ENCODE data around the gene PHF3. TPM values are rescaled to one million over a fixed set of nuclear protein-coding genes. Genes with fewer than 3 reads are reported as not detected.
"Not testable (repeated sequence)": the region's sequence is repeated elsewhere in the genome, so short reads cannot be mapped to it uniquely, and the experiment has no call there.

PHF3 gene
- total RNA-seq, 2 experiments from 2014 or later = 66.2 to 69.5 TPM

DNA sequence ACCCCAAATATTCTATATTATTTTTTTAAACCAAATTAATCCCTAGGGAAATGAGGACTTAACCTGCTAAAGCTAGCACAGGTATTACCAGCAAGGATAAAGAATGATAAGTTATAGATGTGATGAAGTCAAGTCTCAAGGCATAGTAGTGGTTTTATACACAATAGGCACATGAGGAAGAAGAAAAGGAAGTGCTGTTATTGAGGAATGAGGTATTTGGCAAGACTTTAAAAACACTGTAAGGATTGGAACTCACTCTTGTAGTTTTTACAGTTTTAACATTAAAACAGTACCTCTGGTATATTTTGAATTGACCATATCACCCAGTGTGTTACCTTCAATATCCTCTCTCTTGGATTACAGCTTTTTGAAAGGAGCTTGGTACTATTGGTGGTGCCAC, 54.6 kb downstream of the PHF3 start:
- Mint-ChIP-seq H3K4me1 (peaks cover 5% of the 10 kb centered on the region), H3K27ac (no peak overlapping the region), H3K36me3 (peaks cover 21% of the 10 kb centered on the region), H3K4me3 (no peak overlapping the region), H3K9me3 (no peaks in the 10 kb centered on the region), H3K27me3 (no peaks in the 10 kb centered on the region)
- ATAC-seq (ENCODE audit: low read depth) (no peak), DNase-seq (no peak)
- POLR2A ChIA-PET = no interaction called here

- no peak overlapping the region for H3K4me3 Mint-ChIP-seq
- POLR2A ChIA-PET = no interaction called here
- no peaks in the 10 kb centered on the region for H3K9me3 Mint-ChIP-seq
- DNase-seq (no peak), ATAC-seq (ENCODE audit: low read depth) (no peak)
- H3K36me3 Mint-ChIP-seq = peaks cover 42% of the 10 kb centered on the region
- H3K27me3 Mint-ChIP-seq = no peaks in the 10 kb centered on the region
- peaks cover 16% of the 10 kb centered on the region for H3K4me1 Mint-ChIP-seq
- no peak overlapping the region for H3K27ac Mint-ChIP-seq
These were observed 70.1 kb downstream of the PHF3 start for GRCh38 chr6:63705707-63706106.

DNA sequence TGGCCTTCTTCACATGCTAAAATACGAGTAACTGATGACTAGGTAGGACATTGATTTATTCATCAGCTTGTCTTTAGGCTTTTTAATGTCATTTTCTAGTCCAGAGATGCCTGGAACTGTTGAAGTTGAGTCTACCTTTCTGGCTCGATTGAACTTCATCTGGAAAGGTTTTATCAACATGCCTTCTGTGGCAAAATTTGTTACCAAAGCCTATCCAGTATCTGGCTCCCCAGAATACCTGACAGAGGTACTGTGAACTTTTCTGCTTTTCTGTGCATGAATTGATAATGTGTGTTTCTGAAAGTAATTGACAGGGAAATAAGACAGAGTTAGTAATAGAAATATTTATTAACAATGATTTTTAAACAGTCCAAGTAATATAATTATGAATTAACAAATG, 71.0 kb downstream of the PHF3 start:
- POLR2A ChIA-PET = no interaction called here
- Mint-ChIP-seq H3K27me3 (no peaks in the 10 kb centered on the region), H3K9me3 (no peaks in the 10 kb centered on the region), H3K36me3 (peaks cover 44% of the 10 kb centered on the region), H3K4me1 (peaks cover 16% of the 10 kb centered on the region), H3K4me3 (no peak overlapping the region), H3K27ac (no peak overlapping the region)
- DNase-seq (no peak), ATAC-seq (ENCODE audit: low read depth) (no peak)

GRCh38 chr6:63708631-63709030, 73.0 kb downstream of the PHF3 start:
- no peak overlapping the region for H3K27ac Mint-ChIP-seq
- no peak for ATAC-seq (ENCODE audit: low read depth)
- POLR2A ChIA-PET = no interaction called here

GRCh38 chr6:63709148-63709547, 73.5 kb downstream of the PHF3 start:
- POLR2A ChIA-PET = no interaction called here
- Mint-ChIP-seq H3K27ac (no peak overlapping the region), H3K4me3 (no peak overlapping the region), H3K9me3 (no peaks in the 10 kb centered on the region), H3K4me1 (peaks cover 18% of the 10 kb centered on the region), H3K36me3 (peaks cover 54% of the 10 kb centered on the region), H3K27me3 (no peaks in the 10 kb centered on the region)
- DNase-seq (no peak), ATAC-seq (ENCODE audit: low read depth) (no peak)

More at GRCh38 chr6:63708631-63709030, 73.0 kb downstream of the PHF3 start:
- H3K27me3 Mint-ChIP-seq = no peaks in the 10 kb centered on the region
- no peak overlapping the region for H3K4me3 Mint-ChIP-seq
- H3K4me1 Mint-ChIP-seq = peaks cover 19% of the 10 kb centered on the region
- H3K36me3 Mint-ChIP-seq = peaks cover 55% of the 10 kb centered on the region
- DNase-seq = no peak
- H3K9me3 Mint-ChIP-seq = no peaks in the 10 kb centered on the region

DNA sequence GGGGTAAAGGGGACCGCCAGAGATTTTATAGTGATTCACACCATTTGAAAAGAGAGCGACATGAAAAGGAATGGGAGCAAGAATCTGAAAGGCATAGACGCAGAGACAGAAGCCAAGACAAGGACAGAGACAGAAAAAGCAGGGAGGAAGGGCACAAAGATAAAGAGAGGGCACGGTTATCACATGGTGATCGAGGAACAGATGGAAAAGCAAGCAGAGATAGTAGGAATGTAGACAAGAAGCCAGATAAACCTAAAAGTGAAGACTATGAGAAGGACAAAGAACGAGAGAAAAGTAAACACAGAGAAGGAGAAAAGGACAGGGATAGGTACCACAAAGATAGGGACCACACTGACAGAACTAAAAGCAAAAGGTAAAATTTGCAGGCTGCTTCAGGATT, 77.7 kb downstream of the PHF3 start:
- Mint-ChIP-seq H3K36me3 (peaks cover 38% of the 10 kb centered on the region), H3K4me3 (no peak overlapping the region), H3K9me3 (no peaks in the 10 kb centered on the region), H3K27ac (no peak overlapping the region), H3K27me3 (no peaks in the 10 kb centered on the region), H3K4me1 (peaks cover 3% of the 10 kb centered on the region)
- POLR2A ChIA-PET = no interaction called here
- DNase-seq (no peak), ATAC-seq (ENCODE audit: low read depth) (no peak)

DNA sequence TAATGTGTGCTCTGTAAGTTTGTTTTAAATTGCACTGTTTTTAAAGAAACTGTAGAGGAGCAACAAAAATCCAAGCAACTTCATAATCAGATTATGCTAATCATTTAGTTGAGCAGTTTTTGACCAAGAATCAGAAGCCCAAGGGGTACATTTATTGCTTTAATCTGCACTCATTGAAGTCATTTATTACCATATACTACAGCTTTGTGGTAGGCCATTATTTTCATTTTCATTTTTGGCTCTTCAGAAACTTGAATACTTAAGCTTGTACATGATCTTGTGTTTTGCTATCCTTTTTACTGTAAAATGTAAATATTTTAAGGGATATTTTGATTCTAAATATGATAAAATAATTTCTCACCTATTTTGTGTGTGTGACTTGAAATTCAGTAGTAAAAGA, 78.5 kb downstream of the PHF3 start:
- H3K4me3 Mint-ChIP-seq = no peak overlapping the region
- POLR2A ChIA-PET = no interaction called here
- H3K9me3 Mint-ChIP-seq = no peaks in the 10 kb centered on the region
- H3K36me3 Mint-ChIP-seq = peaks cover 38% of the 10 kb centered on the region
- H3K27ac Mint-ChIP-seq = no peak overlapping the region
- H3K4me1 Mint-ChIP-seq = peaks cover 3% of the 10 kb centered on the region
- ATAC-seq (ENCODE audit: low read depth) = no peak
- no peaks in the 10 kb centered on the region for H3K27me3 Mint-ChIP-seq
- DNase-seq = no peak

DNA sequence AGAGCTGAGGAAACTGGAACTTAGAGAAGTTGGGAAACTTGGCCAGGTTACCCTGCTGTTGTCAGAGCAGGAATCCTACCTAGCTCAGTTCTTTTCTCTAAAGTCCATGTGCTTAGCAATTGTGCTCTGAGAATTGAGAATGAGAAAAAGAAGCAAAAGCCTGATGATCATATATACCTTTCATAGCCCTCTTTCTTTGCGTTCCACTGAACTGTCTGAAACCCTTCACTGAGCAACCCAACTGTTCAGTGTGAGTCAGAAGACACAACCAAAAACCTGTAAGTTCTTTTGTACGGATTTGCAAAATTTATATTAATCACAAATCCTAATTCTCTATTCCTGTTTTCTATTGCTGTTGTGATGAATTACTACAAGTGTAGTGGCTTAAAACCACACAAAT, 80.6 kb downstream of the PHF3 start:
- Mint-ChIP-seq H3K27me3 (no peaks in the 10 kb centered on the region), H3K27ac (no peak overlapping the region), H3K4me3 (no peak overlapping the region), H3K4me1 (peaks cover 3% of the 10 kb centered on the region), H3K36me3 (peaks cover 28% of the 10 kb centered on the region), H3K9me3 (no peaks in the 10 kb centered on the region)
- POLR2A ChIA-PET = no interaction called here
- DNase-seq (no peak), ATAC-seq (ENCODE audit: low read depth) (no peak)

DNA sequence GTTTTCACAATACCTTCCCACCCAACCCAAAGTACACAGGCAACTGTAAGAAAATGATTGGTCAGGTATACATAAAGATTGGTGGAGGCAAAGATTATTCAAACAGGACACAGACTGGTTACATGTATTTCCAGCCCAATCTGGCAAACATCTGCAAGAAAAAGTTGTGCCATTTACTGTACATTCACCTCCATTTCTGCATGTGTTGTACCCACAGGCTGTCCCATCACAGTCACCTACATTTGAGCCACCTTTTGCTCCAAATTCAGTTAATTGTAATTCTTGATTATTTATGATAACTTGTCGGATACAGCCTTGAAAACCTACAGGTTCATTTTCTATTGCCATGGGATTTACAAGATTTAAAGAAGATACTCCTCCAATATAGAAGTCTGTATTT, 85.6 kb downstream of the PHF3 start:
- peaks cover 2% of the 10 kb centered on the region for H3K4me1 Mint-ChIP-seq
- DNase-seq (no peak), ATAC-seq (ENCODE audit: low read depth) (no peak)
- H3K27ac Mint-ChIP-seq = no peak overlapping the region
- H3K27me3 Mint-ChIP-seq = no peaks in the 10 kb centered on the region
- H3K36me3 Mint-ChIP-seq = peaks cover 5% of the 10 kb centered on the region
- H3K9me3 Mint-ChIP-seq = no peaks in the 10 kb centered on the region
- H3K4me3 Mint-ChIP-seq = no peak overlapping the region
- POLR2A ChIA-PET = no interaction called here

GRCh38 chr6:63724721-63725120, 89.1 kb downstream of the PHF3 start:
- no peak overlapping the region for H3K27ac Mint-ChIP-seq
- no peak for DNase-seq
- H3K36me3 Mint-ChIP-seq = peaks cover 4% of the 10 kb centered on the region
- H3K4me1 Mint-ChIP-seq = peaks cover 2% of the 10 kb centered on the region
- POLR2A ChIA-PET = no interaction called here
- H3K27me3 Mint-ChIP-seq = no peaks in the 10 kb centered on the region
- no peak overlapping the region for H3K4me3 Mint-ChIP-seq
- no peaks in the 10 kb centered on the region for H3K9me3 Mint-ChIP-seq
- no peak for ATAC-seq (ENCODE audit: low read depth)

DNA sequence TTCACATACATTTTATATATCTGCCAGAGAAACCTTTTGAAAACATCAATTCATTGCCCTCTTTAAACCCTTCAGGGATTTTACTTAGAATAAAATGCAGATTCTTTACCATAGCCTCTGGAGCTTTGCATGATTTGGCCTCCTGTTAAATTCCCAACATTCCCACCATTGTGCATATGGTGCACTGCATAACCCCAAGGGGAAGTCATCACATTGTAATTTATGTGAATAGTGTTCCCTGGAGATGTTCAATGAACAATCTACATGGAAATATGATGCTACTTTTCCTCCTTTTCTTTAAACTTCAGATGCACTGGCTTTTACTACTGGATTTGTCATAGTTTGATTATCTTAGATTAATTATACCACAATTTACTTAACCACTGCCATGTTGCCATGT, 94.7 kb downstream of the PHF3 start:
- POLR2A ChIA-PET = no interaction called here
- Mint-ChIP-seq H3K4me1 (no peaks in the 10 kb centered on the region), H3K27ac (no peak overlapping the region), H3K9me3 (peaks cover under 1% of the 10 kb centered on the region), H3K36me3 (peaks cover 6% of the 10 kb centered on the region), H3K27me3 (no peaks in the 10 kb centered on the region), H3K4me3 (no peak overlapping the region)
- ATAC-seq (ENCODE audit: low read depth) (no peak), DNase-seq (no peak)

GRCh38 chr6:63731930-63732329, 96.3 kb downstream of the PHF3 start:
- peaks cover 6% of the 10 kb centered on the region for H3K36me3 Mint-ChIP-seq
- DNase-seq (no peak), ATAC-seq (ENCODE audit: low read depth) (no peak)
- H3K4me3 Mint-ChIP-seq = no peak overlapping the region
- H3K27ac Mint-ChIP-seq = no peak overlapping the region
- H3K9me3 Mint-ChIP-seq = peaks cover 3% of the 10 kb centered on the region
- POLR2A ChIA-PET = no interaction called here
- H3K27me3 Mint-ChIP-seq = no peaks in the 10 kb centered on the region
- H3K4me1 Mint-ChIP-seq = no peaks in the 10 kb centered on the region

GRCh38 chr6:63732336-63732735, 96.7 kb downstream of the PHF3 start:
- Mint-ChIP-seq H3K4me1 (no peaks in the 10 kb centered on the region), H3K4me3 (no peak overlapping the region), H3K27ac (no peak overlapping the region), H3K36me3 (peaks cover 6% of the 10 kb centered on the region), H3K9me3 (peaks cover 3% of the 10 kb centered on the region), H3K27me3 (no peaks in the 10 kb centered on the region)
- DNase-seq (no peak), ATAC-seq (ENCODE audit: low read depth) (no peak)
- POLR2A ChIA-PET = no interaction called here

- no peak for DNase-seq
- no peak for ATAC-seq (ENCODE audit: low read depth)
- peaks cover 5% of the 10 kb centered on the region for H3K9me3 Mint-ChIP-seq
- no peak overlapping the region for H3K4me3 Mint-ChIP-seq
- H3K4me1 Mint-ChIP-seq = no peaks in the 10 kb centered on the region
- no peak overlapping the region for H3K27ac Mint-ChIP-seq
- peaks cover 3% of the 10 kb centered on the region for H3K36me3 Mint-ChIP-seq
- POLR2A ChIA-PET = no interaction called here
- no peaks in the 10 kb centered on the region for H3K27me3 Mint-ChIP-seq
These were observed 99.3 kb downstream of the PHF3 start for GRCh38 chr6:63734923-63735322.

- H3K27me3 Mint-ChIP-seq; POLR2A ChIA-PET; H3K27ac Mint-ChIP-seq; DNase-seq; ATAC-seq (ENCODE audit: low read depth); H3K4me1 Mint-ChIP-seq; H3K36me3 Mint-ChIP-seq; H3K9me3 Mint-ChIP-seq; H3K4me3 Mint-ChIP-seq: not testable (repeated sequence)
These were observed 102.6 kb downstream of the PHF3 start for GRCh38 chr6:63738190-63738589.
